ENCODE measurements around the gene HIVEP3. TPM values are rescaled to one million over a fixed set of nuclear protein-coding genes. Genes with fewer than 3 reads are reported as not detected.

The HIVEP3 gene
- total RNA-seq, 1 experiment from 2014 or later, result 1.1 TPM

DNA sequence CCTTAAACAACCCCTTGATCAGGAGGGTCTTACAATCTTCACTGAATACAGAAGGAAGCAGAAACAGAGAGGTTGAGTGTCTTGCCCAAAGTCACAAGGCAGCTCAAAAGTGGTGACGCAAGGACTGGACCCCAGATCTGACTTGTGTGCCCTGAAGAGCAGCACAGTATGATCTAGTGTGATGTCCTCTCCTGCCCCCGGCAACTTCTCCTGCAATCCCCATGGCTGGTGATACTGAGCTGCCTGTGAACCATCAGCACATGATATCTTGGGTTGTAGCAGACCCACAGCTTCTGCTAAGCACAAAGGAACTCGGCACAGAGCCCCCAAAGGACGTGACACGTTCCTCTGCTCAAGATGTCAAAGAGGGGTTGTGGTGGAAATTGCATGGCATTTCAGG is 383.0 kb downstream of the HIVEP3 start:
- no peak for DNase-seq (ENCODE audit: low spot score)

DNA sequence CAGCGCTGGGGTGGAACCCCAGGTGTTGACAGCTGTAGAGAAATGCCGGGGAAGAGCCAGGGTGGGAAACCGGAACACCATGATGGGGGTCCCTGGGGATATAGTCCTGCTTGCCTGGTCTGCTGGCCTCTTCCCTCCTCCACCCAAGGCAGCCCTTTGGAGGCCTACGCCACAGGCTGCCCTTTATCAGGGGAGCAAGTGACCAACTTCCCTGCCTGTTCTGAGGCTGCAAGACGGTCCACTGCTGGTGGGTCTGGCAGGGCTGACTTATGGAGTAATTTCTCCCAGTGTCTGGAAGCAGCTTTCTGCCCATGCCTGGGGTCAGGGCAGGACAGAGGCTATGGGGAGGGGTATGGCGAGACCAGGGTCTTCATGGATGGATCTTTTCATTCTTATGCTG is 383.4 kb downstream of the HIVEP3 start:
- no peak for DNase-seq (ENCODE audit: low spot score)

DNA sequence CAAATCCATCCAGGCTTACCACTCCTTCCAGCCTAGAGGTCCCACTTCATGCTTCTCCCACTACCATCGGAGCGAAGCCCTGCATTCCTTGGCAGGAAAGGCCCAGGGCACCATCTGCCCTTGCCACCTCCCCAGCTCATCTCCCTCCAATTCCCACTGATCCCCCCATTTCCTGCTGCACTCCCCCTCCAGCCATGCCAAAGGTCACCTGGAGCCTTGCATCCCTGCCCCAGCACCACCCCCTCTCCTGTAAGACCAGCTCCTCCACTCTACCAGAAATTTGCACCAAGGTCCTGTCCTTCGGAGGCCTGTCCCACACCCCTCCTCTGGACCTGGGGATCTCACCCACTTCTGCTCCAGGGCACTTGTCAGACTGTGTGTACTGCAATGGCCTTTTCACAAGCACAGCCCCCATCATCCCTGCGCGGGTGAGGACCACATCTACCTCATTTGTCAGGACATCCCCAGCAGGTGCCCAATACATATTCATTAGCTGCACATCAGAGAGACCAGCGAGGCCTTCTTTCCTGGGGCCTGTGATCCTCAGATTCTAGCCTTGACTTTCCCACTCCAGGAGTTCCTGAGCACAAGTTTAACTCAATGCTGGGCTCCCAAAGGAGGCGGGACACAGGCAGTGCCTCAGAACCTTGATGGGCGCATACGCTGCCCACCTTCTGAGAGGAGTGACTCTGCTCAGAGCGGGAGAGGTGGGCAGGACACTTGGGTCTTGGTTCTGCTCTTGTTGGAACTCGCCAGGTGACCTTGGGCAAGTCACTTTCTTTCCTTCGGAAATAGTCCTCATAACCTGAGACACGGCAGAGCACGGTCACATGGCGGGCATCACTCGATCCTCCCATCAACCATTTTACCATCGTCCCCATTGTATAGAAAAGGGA is 384.3 kb downstream of the HIVEP3 start:
- no peak for DNase-seq (ENCODE audit: low spot score)

DNA sequence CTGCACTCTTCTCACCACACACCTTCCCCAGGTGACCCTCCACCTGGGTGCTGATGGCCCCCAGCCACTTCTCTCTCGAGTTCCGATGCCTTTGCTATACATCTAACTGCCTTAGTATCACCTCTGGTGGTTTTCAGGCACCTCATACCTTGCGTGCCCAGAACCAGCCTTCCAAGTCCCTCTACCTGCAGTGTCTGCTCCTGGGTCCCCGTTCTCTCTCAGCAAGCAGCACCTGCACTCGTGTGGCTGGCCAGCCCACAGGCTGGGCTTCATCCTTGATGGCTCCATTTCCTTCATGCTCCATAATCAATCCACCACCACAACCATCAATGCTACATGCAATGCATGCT is 385.0 kb downstream of the HIVEP3 start:
- DNase-seq (ENCODE audit: low spot score), result no peak

DNA sequence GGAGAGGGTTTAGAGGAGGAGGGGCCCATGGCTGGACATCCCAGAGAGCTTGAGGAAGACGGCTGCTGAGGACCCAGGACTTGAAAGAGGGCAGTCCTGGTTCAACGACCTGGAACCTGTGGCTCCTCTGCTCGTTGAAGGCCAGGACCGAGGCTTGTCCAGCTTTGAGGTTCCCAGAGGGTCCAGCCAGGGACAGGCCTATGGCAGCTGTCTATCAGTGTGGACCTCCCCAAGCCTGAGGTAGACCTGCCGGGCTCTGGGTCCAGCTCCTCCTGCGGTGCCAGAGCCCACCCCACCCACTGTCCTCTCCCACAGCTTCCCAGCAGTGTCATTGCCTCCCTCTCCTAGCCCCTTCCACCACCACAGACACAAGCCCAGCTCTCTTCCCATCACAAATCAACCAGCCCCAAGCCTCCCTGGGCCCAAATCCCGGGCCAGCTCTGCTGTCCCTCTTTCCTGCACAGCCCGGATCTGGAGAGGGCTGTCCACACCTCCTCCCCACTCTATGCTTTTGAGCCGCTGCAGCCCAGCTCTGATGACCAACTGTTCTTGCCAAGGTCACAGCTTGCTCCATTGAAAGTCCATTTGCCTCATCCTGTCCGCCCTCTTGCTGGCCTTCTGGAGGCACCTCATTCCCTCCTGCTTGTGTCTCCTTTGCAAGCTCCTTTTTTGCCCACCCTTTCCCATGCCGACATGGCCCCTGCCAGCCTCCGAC is 385.5 kb downstream of the HIVEP3 start:
- DNase-seq (ENCODE audit: low spot score), result no peak

DNA sequence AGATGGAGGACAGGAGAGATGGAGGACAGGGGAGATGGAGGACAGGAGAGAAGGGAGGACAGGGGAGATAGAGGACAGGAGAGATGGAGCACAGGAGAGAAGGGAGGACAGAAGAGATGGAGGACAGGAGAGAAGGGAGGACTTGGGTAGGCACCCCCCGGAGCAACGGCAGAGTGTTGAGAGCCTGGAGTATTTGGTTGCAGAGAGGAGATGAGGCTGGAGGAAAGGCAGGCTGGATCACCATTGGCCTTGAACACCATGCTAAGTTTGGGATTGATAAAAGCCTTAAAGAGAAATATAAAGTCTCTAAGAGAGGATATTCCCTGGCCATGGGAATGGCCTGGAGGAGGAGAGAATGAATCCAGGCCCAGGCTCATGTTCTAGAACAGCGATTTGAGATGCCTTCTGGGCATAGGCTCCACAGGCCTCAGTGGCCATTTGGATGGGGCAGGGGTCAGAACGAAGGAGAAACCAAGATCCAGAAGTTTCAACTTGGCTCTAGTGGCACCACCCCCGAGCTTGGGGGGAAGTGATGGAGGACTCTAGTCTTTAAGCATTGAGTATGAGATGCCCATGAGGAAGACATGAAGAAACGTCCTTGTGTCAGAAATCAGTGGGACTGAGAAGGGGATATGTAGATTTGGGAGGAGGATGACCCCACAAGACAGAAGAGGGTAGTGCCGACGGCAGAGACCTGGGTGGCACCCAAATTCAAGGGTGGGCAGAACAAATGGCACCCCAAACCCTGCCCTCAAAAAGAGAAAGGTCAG is 386.3 kb downstream of the HIVEP3 start:
- no peak for DNase-seq (ENCODE audit: low spot score)

DNA sequence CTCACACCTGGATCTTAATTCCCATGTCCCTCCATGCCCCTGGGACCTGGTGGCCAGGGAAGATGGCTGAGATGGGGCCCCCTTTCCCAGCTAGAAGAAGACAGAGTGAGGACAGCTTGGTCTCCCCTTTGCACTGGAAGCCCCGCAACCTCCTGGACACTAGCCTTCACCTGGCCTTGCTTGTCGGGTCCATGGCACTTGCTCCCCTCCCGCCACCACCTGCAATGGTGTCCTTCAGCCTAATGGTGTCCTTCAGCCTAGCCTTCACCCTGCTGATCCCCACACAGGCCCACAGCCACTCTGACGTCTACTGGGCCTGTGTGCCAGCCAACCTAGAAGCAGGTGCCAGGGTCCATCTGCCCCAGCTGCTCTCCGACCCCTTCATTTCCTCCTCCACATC is 388.3 kb downstream of the HIVEP3 start:
- no peak for DNase-seq (ENCODE audit: low spot score)

DNA sequence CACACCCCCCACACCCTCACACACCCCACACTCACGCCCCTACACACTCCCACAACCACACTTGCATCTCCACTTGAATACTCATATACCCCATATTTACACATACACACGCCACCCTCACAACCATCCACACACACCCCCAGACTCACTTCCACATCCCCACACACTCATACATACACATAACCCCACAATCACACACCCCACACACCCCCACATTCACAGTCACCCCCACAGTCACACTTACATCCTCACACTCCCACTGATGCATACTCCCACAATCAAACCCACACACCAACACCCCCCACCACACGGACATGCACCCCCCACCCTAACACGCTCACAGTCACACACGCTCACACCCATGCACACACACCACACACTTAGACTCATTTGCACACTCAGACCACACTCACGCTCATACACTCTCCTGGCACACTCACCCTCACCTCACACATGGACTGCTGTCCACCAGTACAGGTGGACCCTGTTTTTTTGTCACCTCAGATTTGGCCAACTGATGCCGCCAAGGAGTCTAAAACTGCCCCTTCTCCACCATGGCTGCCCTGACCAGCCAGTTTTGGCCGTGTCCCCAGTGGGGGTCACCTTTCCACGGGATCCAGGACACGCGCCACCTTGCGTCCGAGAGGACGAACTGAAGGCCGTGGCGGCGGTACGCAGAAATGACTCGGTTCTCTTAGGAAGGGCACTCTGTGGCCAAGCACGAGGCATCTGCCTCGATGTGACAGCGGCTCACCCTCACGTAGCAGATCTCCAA is 388.9 kb downstream of the HIVEP3 start:
- no peak for DNase-seq (ENCODE audit: low spot score)

DNA sequence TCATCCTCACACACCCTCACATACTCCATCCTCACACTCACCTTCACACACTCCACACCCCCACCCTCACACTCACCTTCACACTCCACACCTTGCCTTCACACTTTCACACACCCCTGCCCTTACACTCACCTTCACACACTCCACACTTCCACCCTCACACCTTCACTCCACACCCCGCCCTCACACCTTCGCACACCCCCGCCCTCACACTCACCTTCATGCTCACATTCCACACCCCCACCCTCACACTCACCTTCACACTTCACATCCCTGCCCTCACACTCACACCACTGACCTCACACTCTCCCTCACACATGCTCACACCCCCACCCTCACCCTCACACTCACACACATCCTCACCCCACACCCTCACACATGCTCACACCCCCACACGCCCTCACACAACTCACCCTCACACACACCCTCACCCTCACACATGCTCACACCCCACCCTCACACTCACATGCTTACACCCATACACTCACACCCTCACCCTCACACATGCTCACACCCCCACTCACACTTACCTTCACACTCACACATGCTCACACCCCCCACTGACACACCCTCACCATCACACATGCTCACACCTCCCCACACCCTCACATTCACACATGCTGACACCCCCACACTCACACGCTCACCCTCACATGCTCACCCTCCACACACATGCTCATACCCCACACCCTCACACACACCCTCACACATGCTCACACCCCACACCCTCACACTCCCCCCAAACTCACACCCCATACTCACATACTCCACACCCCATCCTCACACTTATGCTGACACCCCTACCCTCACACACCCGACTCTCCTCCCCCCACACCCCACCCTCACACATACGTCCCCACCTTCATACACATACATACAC is 389.8 kb downstream of the HIVEP3 start:
- no peak for DNase-seq (ENCODE audit: low spot score)

DNA sequence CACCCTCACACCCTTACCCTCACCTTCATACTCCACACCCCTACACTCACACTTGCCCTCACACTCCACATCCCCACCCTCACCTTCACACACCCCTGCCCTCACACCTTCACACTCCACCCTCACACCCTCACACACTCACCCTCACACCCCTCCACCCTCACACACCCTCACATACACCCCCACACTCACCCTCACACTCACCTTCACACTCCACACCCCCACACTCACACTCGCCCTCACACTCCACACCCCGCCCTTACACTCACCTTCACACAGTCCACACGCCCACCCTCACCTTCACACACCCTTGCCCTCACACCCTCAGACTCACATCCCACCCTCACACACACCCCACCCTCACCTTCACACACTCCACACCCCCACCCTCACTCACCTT is 390.6 kb downstream of the HIVEP3 start:
- DNase-seq (ENCODE audit: low spot score), result no peak

DNA sequence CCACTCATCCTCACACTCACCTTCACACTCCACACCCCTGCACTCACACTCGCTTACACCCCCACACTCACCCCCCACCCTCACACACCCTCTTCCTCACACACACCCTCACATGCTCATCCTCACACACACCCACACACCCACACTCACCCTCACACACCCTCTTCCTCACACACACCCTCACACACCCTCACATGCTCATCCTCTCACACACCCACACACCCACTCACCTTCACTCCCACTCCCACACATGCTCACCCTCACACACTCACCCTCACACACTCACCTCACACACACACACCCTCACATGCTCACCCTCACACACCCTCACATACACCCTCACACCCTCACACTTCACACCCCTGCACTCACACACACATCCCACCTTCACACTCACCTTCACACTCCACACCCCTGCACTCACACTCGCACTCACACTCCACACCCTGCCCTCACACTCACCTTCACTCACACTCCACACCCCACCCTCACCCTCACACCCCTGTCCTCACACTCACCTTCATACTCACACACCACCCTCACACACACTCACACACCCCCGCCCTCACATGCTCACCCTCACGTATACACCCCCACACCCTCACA is 391.7 kb downstream of the HIVEP3 start:
- no peak for DNase-seq (ENCODE audit: low spot score)

DNA sequence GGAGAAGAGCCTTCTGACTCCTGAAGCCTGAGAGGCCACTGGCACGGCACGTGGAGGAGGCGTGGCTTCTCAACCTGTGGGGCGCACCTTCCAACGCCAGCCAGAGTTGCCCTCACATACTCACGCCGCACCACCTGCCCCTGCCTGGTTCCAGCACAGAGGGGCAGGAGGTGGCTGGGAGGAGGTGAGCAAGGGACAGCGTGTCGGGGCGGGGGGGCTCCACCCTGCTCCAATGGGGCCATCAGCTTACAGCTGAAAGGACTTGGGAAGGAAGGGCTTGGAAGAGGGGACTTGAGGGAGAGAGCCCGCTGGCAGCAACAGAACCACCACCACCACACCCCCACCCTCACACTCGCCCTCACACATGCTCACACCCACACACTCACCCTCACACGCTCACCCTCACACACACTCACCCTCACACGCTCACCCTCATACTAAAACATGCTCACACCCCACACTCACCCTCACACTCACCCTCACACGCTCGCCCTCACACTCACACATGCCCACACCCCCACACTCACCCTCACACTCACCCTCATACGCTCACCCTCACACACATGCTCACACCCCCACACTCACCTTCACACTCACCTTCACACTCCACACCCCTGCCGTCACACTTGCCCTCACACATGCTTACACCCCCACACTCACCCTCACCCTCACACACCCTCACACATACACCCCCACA is 392.7 kb downstream of the HIVEP3 start:
- no peak for DNase-seq (ENCODE audit: low spot score)

DNA sequence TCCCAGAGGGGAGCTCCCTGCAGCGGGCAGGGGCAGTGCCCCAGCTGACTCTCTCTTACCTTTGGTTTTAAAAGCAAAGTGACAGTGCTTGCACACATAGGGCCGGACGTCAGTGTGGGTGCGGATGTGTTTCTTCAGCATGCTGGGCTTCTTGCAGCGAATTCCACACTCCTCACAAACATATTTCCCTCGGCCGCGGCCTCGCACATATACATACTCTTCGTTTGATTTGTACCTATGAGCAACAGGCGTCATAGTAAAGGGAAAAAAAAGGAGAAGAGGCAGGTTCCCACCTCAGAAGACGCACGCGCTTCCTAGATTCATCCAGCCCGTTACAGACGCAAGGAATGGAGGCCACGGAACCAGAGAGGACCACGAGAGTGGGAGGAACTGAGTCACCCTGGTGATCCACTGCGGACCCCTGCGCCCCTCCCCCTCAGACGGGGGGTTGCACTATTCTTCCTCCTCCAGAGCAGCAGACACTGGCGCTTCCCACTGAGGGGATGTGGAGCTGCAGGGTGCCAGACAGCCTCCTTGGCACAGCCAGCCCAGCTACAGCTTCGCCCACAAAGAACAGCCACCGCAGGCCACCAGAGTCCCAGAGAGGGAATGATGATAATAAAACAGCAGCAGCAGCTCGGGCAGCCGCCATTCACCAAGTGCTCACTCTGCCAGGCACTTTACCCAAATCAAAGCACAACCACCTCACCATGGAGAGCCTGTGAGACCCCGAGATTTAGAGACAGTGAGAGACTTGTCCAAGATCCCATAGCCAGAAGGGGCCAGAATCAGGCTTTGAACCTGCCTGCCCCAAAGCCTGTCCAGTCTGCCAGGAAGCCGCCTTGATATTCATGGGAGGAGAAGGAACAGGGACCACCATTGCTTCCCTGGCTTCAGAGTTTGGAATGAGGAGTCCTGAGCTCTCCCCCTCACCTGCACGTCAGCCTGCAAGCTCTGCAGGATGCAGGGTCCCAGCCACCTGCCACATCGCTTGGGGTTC is 393.7 kb downstream of the HIVEP3 start:
- no peak for DNase-seq (ENCODE audit: low spot score)

DNA sequence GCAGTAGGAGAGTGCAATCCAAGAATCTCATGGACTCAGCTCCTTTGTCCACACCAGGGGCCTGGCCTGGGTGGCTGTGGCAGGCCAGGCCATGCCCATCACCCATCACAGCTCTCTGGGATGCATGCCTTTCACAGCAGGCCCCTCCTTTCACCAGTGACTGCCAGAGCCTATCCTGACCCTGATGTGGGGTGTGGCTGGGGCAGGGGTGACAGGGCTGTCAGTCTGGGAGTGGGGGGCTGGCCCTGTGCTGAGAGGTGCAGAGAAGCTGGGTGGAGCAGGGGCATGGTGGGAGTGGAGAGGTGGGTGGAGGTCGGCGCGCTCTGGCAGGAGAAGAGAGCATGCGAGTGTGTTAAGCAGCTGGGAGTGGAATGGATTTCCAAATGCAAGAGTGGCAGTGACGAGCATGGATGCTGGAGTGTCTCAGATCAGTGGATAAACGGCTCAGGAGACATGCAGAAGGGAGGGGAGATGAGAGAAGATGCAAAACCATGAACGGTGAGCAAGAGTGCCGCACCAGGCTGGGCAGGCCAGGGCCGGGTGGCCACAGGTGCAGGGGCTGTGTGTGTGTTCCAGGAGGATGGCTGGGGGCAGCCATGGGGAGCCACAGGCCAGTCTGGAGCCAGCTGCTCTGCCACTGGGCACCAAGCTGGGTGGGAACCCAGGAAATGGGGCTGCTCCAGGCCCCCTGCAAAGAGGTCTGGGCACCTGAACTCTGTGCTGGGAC is 394.6 kb downstream of the HIVEP3 start:
- no peak for DNase-seq (ENCODE audit: low spot score)

DNA sequence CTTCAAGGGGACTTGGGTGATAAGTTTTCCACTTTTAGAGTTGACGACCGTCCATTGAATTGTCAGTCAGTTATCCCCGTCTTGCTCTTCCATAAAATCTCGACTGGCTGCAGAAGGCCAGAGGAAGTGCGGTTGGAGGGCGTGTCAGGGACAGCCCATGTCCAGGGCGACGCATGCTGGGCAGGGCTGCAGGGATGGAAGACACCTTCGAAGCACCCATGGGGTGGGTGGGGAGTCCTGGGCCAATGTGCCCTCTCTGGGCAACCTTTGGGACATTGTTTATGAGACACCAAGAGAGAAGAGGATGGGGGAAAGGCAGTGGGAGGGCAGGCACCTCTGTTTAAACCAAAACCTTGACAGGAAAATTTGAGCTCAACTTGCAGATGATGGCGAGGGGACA is 395.7 kb downstream of the HIVEP3 start:
- DNase-seq (ENCODE audit: low spot score), result no peak

DNA sequence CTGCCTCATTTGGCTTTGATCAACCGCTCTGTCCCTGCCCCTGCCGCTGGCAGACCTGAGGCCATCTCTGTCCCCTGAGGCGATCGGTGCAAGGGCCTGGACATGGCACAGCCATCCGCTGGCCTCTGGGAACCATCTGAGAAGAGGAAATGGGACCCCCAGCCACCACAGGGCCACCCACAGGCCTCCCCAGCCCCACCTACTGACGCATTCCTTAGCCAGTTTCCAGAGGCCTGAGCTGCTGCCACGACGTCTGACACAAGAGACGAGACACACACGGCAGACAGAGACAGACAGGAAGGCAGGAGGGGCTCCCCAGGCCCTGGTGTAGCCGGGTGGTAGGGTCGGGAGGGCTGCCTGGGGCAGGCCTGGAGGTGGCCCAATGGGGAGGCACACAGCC is 397.0 kb downstream of the HIVEP3 start:
- DNase-seq (ENCODE audit: low spot score), result no peak

DNA sequence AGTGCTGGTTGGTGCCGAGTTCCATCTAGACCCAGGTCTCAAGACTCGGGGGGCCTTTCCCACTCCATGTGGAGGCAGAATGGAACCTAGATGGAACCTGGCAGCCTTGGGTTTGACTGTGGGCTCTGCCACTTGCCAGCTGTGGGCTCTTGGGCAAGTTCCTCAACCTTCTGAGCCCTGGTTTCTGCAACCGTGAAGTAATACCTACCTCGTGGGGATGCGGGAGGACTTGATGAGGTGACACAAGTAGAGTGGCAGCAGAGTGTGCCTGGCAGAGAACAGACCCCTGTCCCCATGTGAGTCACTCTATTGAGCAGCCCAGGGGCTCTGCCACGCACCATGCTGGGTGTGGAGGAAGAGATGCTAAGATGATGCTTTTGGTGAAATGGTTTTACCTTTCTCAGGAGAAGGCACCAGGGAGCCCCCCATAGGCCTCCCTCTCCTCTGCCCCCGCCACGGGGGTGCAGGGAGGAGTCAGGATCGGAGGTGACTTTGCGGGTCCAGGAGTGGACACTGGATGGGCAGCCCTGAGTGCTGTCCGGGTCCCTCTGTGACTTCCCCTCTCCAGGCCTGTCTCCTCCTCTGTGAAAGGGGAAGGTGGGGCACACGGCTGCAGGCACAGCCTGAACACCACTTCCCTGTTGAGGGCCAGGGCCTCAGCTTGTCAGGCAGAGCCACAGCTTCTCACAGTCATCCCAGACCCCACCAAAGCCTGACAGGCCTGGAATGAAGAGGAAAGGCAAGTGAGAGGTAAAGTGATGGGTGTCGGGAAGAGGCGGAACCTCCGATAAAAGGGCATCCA is 397.6 kb downstream of the HIVEP3 start:
- no peak for DNase-seq (ENCODE audit: low spot score)

All from HT-29 (cell line).